GM21526 (cell line): Measurements from ENCODE around the gene PPP2R3B.
"Not testable (repeated sequence)": the region's sequence is repeated elsewhere in the genome, so short reads cannot be mapped to it uniquely, and the experiment has no call there.

Experiments used
- ATAC-seq: cut with Tn5 transposase; IDR thresholded peaks from one replicate; pipeline ENCODE4 v1.9.1; 2021; ENCODE audit warnings: moderate library complexity; ENCODE audit not compliant: unreplicated experiment, low FRiP score

Gene PPP2R3B

GRCh38 chrX:341541-342101 lies 45.1 kb downstream of the PPP2R3B start:
- ATAC-seq, result no peak

- no peak for ATAC-seq
These were observed 45.9 kb downstream of the PPP2R3B start for GRCh38 chrX:340641-341423.

GRCh38 chrX:340121-340520 lies 46.6 kb downstream of the PPP2R3B start:
- no peak for ATAC-seq

- ATAC-seq, result no peak
These were observed 47.8 kb downstream of the PPP2R3B start for GRCh38 chrX:338836-339400.

GRCh38 chrX:338281-338835 lies 48.3 kb downstream of the PPP2R3B start:
- ATAC-seq, result no peak

- no peak for ATAC-seq
These were observed 49.3 kb downstream of the PPP2R3B start for GRCh38 chrX:337331-337831.

GRCh38 chrX:336227-336626 lies 50.5 kb downstream of the PPP2R3B start:
- ATAC-seq, result no peak

- ATAC-seq, result no peak
These were observed 51.0 kb downstream of the PPP2R3B start for GRCh38 chrX:335758-336155.

- no peak for ATAC-seq
These were observed 51.5 kb downstream of the PPP2R3B start for GRCh38 chrX:334971-335757.

- no peak for ATAC-seq
These were observed 52.3 kb downstream of the PPP2R3B start for GRCh38 chrX:334331-334891.

GRCh38 chrX:333611-334311 lies 52.9 kb downstream of the PPP2R3B start:
- ATAC-seq, result no peak

- no peak for ATAC-seq
These were observed 53.6 kb downstream of the PPP2R3B start for GRCh38 chrX:332916-333610.

GRCh38 chrX:332496-332860 lies 54.2 kb downstream of the PPP2R3B start:
- ATAC-seq, result no peak

- no peak for ATAC-seq
These were observed 54.7 kb downstream of the PPP2R3B start for GRCh38 chrX:331825-332495.

- ATAC-seq, result no peak
These were observed 55.4 kb downstream of the PPP2R3B start for GRCh38 chrX:331151-331824.

- ATAC-seq, result no peak
These were observed 56.0 kb downstream of the PPP2R3B start for GRCh38 chrX:330726-331150.

- not testable (repeated sequence) for ATAC-seq
These were observed 56.5 kb downstream of the PPP2R3B start for GRCh38 chrX:330141-330725.
